ENCODE results near the gene XIST. TPM values are rescaled to one million over a fixed set of nuclear protein-coding genes. Genes with fewer than 3 reads are reported as not detected.
"Not testable (repeated sequence)": the region's sequence is repeated elsewhere in the genome, so short reads cannot be mapped to it uniquely, and the experiment has no call there.

XIST gene
- total and polyA plus RNA-seq, 4 donors, result 0.22 to 320 (median 153) TPM

DNA sequence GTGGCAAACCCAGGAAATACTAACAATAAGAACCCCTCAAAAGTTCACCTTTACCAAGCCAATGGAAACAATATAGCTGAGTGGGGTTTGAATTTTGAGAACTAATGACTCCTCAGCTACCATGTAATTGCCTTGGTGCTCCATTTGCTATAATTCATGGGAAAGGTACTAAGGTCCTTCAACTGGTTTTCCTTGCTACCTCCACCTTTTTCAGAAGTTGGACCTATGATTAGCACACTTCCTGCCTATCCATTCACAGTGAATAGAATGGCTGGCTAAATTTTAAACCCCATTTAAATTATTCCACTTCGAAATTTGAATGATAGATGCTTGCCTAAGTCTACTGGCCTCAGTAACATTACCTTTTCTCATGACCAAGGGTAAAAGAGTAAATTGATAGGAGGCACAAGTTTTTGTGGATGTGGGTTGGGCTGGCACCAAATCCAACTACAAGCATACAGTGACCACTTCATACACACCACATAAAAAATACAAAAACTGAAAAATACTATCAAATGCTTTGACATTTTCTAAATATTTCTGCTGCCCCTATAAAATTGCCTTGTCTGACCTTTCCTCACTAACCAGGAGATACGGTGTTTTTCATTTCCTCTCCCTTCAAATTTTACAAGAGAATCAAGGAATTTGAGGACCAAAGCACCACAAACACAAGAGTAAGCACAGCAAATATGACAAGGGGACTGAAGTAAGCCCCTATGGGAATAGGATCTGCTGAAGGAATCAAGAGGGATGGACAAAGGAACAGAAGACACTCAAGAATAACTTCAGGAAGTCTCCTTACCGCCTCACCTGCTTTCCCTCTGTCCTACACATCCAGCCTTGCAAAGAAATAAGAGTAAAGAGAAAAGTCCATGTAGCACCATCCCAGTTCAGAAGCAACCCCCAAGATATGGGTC, 34.1 kb downstream of the XIST start:
- H3K27me3 ChIP-seq (ENCODE audit: control insufficient read depth, insufficient read depth, low read length), result no peaks in the 10 kb centered on the region
- no peaks in the 10 kb centered on the region for H3K9me3 ChIP-seq (ENCODE audit: control insufficient read depth, insufficient read depth, low read length)
- DNase-seq (ENCODE audit: low read depth in 4 of 6, low spot score in 6 of 6), result no peak
- H3K4me1 ChIP-seq (ENCODE audit: control insufficient read depth, insufficient read depth, low read length), result no peaks in the 10 kb centered on the region
- no peak overlapping the region for H3K4me3 ChIP-seq (ENCODE audit: low read depth, low read length)
- no peak overlapping the region for H3K27ac ChIP-seq (ENCODE audit: low read depth, low read length)
- no CpG with 5 or more reads among the region's 3 CpGs for WGBS (ENCODE audit: insufficient coverage)
- H3K36me3 ChIP-seq (ENCODE audit: control insufficient read depth, insufficient read depth, low read length), result no peaks in the 10 kb centered on the region

DNA sequence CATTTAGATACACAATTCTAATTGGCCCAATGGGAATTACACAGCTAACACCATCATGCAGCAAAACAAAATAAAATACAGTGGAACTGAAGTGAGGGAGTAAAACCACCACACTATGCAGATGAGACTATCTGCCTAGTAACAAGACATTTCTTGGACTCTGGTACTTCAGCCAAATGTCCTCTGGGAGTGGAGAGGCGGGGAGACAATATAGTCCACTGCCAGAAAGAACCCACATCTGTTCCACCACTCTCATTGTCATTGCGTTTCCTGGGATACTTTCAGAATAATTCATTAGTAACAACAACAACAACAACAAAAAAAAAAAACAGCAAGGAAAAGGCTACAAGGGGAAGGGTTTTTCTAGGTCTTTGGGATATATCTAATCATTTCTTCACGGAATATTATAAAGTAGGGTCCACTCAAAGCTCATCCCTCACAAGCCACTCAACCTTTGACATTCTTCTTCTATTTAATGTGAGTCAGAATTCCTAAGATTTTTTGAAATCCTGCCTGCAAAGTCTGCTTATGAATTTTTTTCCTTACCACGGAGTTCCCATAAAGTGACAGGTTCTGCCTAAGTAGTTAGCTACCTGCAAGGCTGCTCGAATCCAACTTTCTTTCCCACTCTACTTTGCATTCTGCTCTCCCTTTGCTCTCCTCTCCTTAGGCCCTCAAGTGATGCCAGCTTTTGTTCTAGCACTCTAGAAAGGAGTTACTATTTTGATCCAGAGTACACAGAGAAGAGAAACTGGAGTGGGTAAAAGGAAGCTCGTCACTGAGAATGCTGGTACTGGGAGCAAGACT, 34.9 kb downstream of the XIST start:
- peak in 1 of 6 donors; percentile 0 for DNase-seq (ENCODE audit: low read depth in 4 of 6, low spot score in 6 of 6)

DNA sequence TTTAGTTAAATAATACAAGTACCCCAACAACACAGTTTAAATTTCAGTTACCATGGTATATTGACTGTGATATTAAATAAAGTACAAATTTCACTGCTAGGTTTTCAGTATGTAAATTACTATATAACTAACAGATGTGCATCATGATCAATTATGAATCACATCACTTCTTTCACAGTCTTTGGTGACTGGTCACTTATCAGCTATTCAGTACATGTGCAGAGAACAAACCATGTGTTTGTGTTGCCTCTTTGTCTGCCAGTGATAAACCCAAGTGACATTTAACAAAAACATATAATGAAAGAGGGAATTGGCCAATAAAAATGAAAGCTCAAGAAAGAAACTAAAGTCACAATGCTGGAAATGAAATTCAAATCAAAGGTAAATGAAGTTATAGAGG, 40.3 kb downstream of the XIST start:
- Histone ChIP-seq H3K4me3 (ENCODE audit: low read depth, low read length) (no peak overlapping the region), H3K9me3 (ENCODE audit: control insufficient read depth, insufficient read depth, low read length) (no peaks in the 10 kb centered on the region), H3K27me3 (ENCODE audit: control insufficient read depth, insufficient read depth, low read length) (no peaks in the 10 kb centered on the region), H3K4me1 (ENCODE audit: control insufficient read depth, insufficient read depth, low read length) (no peaks in the 10 kb centered on the region), H3K27ac (ENCODE audit: low read depth, low read length) (no peak overlapping the region), H3K36me3 (ENCODE audit: control insufficient read depth, insufficient read depth, low read length) (no peaks in the 10 kb centered on the region)
- DNase-seq (ENCODE audit: low read depth in 4 of 6, low spot score in 6 of 6), result no peak

More for the DNA sequence above, 34.9 kb downstream of the XIST start:
- Histone ChIP-seq H3K4me1 (ENCODE audit: control insufficient read depth, insufficient read depth, low read length) (no peaks in the 10 kb centered on the region), H3K36me3 (ENCODE audit: control insufficient read depth, insufficient read depth, low read length) (no peaks in the 10 kb centered on the region), H3K4me3 (ENCODE audit: low read depth, low read length) (no peak overlapping the region), H3K9me3 (ENCODE audit: control insufficient read depth, insufficient read depth, low read length) (no peaks in the 10 kb centered on the region), H3K27me3 (ENCODE audit: control insufficient read depth, insufficient read depth, low read length) (no peaks in the 10 kb centered on the region), H3K27ac (ENCODE audit: low read depth, low read length) (no peak overlapping the region)
- 81% methylated on average over 2 of the region's 6 CpGs for WGBS (ENCODE audit: insufficient coverage)

DNA sequence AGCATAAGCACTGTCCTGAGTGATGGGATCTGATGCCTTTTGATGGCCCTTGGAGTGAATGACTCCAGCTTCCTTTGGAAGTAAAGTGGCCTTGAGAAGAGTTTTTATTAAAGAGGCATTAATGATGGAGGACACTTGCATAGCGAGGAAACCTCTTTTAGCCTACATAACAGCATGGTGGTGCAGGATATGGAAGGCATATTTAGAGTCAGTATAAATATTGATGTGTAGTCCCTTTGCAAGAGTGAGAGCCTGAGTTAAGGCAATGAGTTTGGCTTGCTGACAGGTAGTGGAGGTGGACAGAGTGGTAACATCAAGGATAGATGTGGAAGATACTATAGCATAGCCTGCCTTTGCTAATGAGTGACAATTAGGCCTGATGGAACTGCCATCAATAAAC, 48.4 kb downstream of the XIST start:
- not testable (repeated sequence) for H3K36me3 ChIP-seq (ENCODE audit: control insufficient read depth, insufficient read depth, low read length); H3K27me3 ChIP-seq (ENCODE audit: control insufficient read depth, insufficient read depth, low read length); H3K4me3 ChIP-seq (ENCODE audit: low read depth, low read length); H3K9me3 ChIP-seq (ENCODE audit: control insufficient read depth, insufficient read depth, low read length); H3K27ac ChIP-seq (ENCODE audit: low read depth, low read length); DNase-seq (ENCODE audit: low read depth in 4 of 6, low spot score in 6 of 6); H3K4me1 ChIP-seq (ENCODE audit: control insufficient read depth, insufficient read depth, low read length)
- WGBS (ENCODE audit: insufficient coverage), result no CpG with 5 or more reads among the region's 1 CpG

DNA sequence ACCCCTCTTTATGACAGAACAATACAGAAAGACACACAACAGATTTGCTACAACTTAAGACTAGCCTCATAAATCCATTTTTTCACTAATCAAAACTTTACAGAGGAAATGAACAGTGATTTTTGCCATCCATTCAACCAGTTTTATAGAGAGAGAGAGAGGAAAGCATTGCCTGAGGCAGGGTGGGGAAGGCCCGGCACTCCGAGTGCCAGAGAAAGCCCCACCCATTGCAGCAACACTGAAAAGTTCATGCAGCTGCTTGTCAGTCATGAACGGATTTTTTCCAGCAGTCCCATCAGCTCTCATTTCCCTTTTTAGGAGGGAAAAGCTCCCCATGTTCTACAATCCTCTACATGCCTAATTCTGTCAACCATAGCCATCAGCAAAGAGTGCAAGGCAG, 52.6 kb downstream of the XIST start:
- Histone ChIP-seq H3K4me1 (ENCODE audit: control insufficient read depth, insufficient read depth, low read length) (no peaks in the 10 kb centered on the region), H3K27me3 (ENCODE audit: control insufficient read depth, insufficient read depth, low read length) (no peaks in the 10 kb centered on the region), H3K27ac (ENCODE audit: low read depth, low read length) (no peak overlapping the region), H3K4me3 (ENCODE audit: low read depth, low read length) (no peak overlapping the region), H3K9me3 (ENCODE audit: control insufficient read depth, insufficient read depth, low read length) (no peaks in the 10 kb centered on the region), H3K36me3 (ENCODE audit: control insufficient read depth, insufficient read depth, low read length) (no peaks in the 10 kb centered on the region)
- WGBS (ENCODE audit: insufficient coverage), result no CpG with 5 or more reads among the region's 3 CpGs
- DNase-seq (ENCODE audit: low read depth in 4 of 6, low spot score in 6 of 6), result no peak

DNA sequence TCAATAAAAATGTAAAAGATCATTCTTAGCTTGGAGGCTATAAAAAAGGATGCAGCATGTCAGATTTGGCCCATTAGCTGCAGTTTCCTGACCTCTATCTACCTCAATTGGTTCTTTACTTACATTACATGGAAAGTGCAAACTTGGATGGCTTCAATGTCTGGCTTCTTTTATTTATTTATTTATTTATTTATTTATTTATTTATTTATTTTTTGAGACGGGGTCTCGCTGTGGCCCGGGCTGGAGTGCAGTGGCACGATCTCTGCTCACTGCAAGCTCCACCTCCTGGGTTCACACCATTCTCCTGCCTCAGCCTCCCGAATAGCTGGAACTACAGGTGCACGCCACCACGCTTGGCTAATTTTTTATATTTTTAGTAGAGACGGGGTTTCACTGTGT, 60.0 kb downstream of the XIST start:
- H3K4me3 ChIP-seq (ENCODE audit: low read depth, low read length); H3K27ac ChIP-seq (ENCODE audit: low read depth, low read length); DNase-seq (ENCODE audit: low read depth in 4 of 6, low spot score in 6 of 6); H3K4me1 ChIP-seq (ENCODE audit: control insufficient read depth, insufficient read depth, low read length); H3K36me3 ChIP-seq (ENCODE audit: control insufficient read depth, insufficient read depth, low read length); H3K9me3 ChIP-seq (ENCODE audit: control insufficient read depth, insufficient read depth, low read length); H3K27me3 ChIP-seq (ENCODE audit: control insufficient read depth, insufficient read depth, low read length): not testable (repeated sequence)
- 100% methylated on average over 3 of the region's 8 CpGs for WGBS (ENCODE audit: insufficient coverage)

DNA sequence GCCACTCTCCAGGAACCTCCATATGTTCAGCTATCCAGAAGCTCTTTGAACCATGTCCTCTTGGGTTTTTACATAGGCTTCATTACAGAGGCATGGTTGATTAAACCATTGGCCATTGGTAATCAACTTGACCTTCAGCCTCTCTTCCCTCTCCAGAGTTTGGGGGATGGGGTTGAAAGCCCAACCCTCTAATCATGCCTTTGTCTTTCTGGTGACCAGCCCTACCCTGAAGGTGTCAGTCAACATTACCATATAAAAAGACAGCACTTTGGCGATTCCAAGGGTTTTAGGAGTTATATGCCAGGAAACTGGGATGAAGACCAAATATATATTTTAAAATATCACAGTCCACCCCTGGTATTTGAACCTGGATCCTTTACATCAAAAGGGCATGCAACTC, 67.0 kb downstream of the XIST start:
- no peak overlapping the region for H3K4me3 ChIP-seq (ENCODE audit: low read depth, low read length)
- no CpG with 5 or more reads among the region's 1 CpG for WGBS (ENCODE audit: insufficient coverage)

More for the DNA sequence above, 67.0 kb downstream of the XIST start:
- Histone ChIP-seq H3K4me1 (ENCODE audit: control insufficient read depth, insufficient read depth, low read length) (no peaks in the 10 kb centered on the region), H3K27me3 (ENCODE audit: control insufficient read depth, insufficient read depth, low read length) (peaks cover 6% of the 10 kb centered on the region), H3K9me3 (ENCODE audit: control insufficient read depth, insufficient read depth, low read length) (no peaks in the 10 kb centered on the region), H3K27ac (ENCODE audit: low read depth, low read length) (no peak overlapping the region), H3K36me3 (ENCODE audit: control insufficient read depth, insufficient read depth, low read length) (no peaks in the 10 kb centered on the region)
- no peak for DNase-seq (ENCODE audit: low read depth in 4 of 6, low spot score in 6 of 6)

Small RNAs within 50 kb of the gene (small RNA-seq; reads per million reads assigned to genes)
- not detected for gene RF01880 (ENCODE audit: low replicate concordance)

All from spinal cord (tissue), 10 donors.